Cardiac fibroblast (primary cell): ENCODE data around the gene TCF3.

Source experiments
- DNase-seq, 2 donors: peaks; one replicate each; pipeline versions ENCODE4 v3.0.0 to v3.0.0-alpha.2; 2010; ENCODE audit warnings: low read depth in 2 of 2
- H3K4me3 ChIP-seq, 2 donors: replicated peaks in 1 of 2; 1 replicate in 1 of 2; 2 replicates in 1 of 2; pipeline ENCODE4 v1.5.1; 2011; ENCODE audit warnings: low read depth in 2 of 2, low read length in 2 of 2, mild to moderate bottlenecking in 2 of 2, moderate library complexity in 1 of 2
- CTCF ChIP-seq: IDR thresholded peaks from one replicate; pipeline ENCODE4 v1.5.1; 2011; ENCODE audit warnings: low read depth, mild to moderate bottlenecking, low read length, inconsistent platforms

TCF3 gene

GRCh38 chr19:1590641-1591397 is 61.6 kb downstream of the TCF3 start:
- peak overlapping the region; percentile 83 to 97 for H3K4me3 ChIP-seq
- DNase-seq = peak; percentile 25 to 37
- TF ChIP-seq CTCF = peak; percentile 58

DNA sequence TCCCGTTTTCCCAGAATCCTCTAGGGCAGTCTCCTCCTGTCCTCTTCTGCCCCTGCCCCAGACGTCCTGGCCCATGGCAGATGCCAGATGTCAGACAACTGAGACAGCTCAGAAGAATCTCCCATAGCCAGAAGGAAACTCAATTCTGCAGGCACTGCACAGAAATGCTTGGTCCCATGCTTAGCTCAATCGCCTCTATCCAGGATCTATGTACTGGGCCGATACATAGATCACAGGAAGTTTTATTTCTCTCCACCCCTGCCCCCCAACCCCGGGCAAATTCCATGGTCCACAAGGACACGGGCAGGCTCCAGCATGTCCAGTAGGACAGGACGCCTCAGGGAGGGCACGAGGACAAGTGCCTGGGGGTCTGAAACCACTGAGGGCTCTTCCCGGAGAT is 64.5 kb downstream of the TCF3 start:
- no peak for DNase-seq
- no peak for TF ChIP-seq CTCF
- no peak overlapping the region for H3K4me3 ChIP-seq

GRCh38 chr19:1585243-1585580 is 67.2 kb downstream of the TCF3 start:
- DNase-seq = no peak
- no peak for TF ChIP-seq CTCF
- H3K4me3 ChIP-seq = no peak overlapping the region

- no peak overlapping the region for H3K4me3 ChIP-seq
- no peak for DNase-seq
- TF ChIP-seq CTCF = no peak
These were observed 67.7 kb downstream of the TCF3 start for GRCh38 chr19:1584500-1585242.

- no peak overlapping the region for H3K4me3 ChIP-seq
- no peak for DNase-seq
- TF ChIP-seq CTCF = no peak
These were observed 70.2 kb downstream of the TCF3 start for GRCh38 chr19:1582201-1582600.

- TF ChIP-seq CTCF = no peak
- no peak for DNase-seq
- no peak overlapping the region for H3K4me3 ChIP-seq
These were observed 71.5 kb downstream of the TCF3 start for GRCh38 chr19:1580957-1581356.
